Measurements from ENCODE around the gene CACNG4. TPM values are rescaled to one million over a fixed set of nuclear protein-coding genes. Genes with fewer than 3 reads are reported as not detected.

The CACNG4 gene
- total RNA-seq, 1 donor from 2014 or later, result 5.1 TPM

GRCh38 chr17:67018471-67019434 lies 54.2 kb downstream of the CACNG4 start:
- TF ChIP-seq, protein P1, sequence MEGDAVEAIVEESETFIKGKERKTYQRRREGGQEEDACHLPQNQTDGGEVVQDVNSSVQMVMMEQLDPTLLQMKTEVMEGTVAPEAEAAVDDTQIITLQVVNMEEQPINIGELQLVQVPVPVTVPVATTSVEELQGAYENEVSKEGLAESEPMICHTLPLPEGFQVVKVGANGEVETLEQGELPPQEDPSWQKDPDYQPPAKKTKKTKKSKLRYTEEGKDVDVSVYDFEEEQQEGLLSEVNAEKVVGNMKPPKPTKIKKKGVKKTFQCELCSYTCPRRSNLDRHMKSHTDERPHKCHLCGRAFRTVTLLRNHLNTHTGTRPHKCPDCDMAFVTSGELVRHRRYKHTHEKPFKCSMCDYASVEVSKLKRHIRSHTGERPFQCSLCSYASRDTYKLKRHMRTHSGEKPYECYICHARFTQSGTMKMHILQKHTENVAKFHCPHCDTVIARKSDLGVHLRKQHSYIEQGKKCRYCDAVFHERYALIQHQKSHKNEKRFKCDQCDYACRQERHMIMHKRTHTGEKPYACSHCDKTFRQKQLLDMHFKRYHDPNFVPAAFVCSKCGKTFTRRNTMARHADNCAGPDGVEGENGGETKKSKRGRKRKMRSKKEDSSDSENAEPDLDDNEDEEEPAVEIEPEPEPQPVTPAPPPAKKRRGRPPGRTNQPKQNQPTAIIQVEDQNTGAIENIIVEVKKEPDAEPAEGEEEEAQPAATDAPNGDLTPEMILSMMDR (IDR thresholded peaks at IDR 0.05), result no peak
- Histone ChIP-seq H3K27me3 (ENCODE audit: low read depth) (no peaks in the 10 kb centered on the region), H3K4me1 (no peaks in the 10 kb centered on the region), H3K4me3 (no peak overlapping the region), H3K9me3 (no peaks in the 10 kb centered on the region), H3K36me3 (no peaks in the 10 kb centered on the region), H3K27ac (no peak overlapping the region)
- DNase-seq (no peak), ATAC-seq (no peak)
- intact Hi-C loops (cut with DNase I), result no loop called here

DNA sequence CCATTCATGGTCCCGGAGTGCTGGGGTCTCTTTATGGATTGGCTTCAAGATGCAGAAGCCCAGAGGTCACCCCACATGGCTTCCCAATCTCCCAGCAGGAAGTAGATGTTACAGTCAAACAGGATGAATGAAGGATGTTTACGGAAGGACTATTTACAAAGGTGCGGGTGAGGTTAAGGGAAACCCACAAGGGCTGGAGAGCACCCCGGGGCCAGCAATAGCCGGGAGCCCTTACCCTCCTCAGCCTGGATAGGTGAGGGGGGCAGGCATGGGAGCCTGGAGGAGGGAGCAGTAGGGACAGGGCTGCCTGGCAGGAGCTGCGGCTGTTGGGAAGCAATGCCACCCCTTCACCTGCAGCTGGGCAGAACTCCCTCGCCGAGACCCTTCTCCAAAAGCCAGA lies 55.3 kb downstream of the CACNG4 start:
- TF ChIP-seq, protein P1 (IDR thresholded peaks at IDR 0.05), result no peak
- no peak for ATAC-seq
- no peak for DNase-seq
- Histone ChIP-seq H3K4me1 (no peaks in the 10 kb centered on the region), H3K9me3 (no peaks in the 10 kb centered on the region), H3K36me3 (no peaks in the 10 kb centered on the region), H3K27me3 (ENCODE audit: low read depth) (no peaks in the 10 kb centered on the region), H3K27ac (no peak overlapping the region), H3K4me3 (no peak overlapping the region)
- intact Hi-C loops (cut with DNase I), result no loop called here

- no peaks in the 10 kb centered on the region for H3K27me3 ChIP-seq (ENCODE audit: low read depth)
- DNase-seq, result no peak
- no peak overlapping the region for H3K4me3 ChIP-seq
- H3K9me3 ChIP-seq, result no peaks in the 10 kb centered on the region
- no peaks in the 10 kb centered on the region for H3K4me1 ChIP-seq
- no peak for ATAC-seq
- H3K27ac ChIP-seq, result no peak overlapping the region
- intact Hi-C loops (cut with DNase I), result no loop called here
- TF ChIP-seq, protein P1 (IDR thresholded peaks at IDR 0.05), result no peak
- H3K36me3 ChIP-seq, result no peaks in the 10 kb centered on the region
These were observed 55.8 kb downstream of the CACNG4 start for GRCh38 chr17:67020293-67020766.

GRCh38 chr17:67021196-67021595 lies 56.7 kb downstream of the CACNG4 start:
- intact Hi-C loops (cut with DNase I), result no loop called here
- no peak overlapping the region for H3K27ac ChIP-seq
- DNase-seq (no peak), ATAC-seq (no peak)
- TF ChIP-seq, protein P1 (IDR thresholded peaks at IDR 0.05), result no peak
- no peaks in the 10 kb centered on the region for H3K9me3 ChIP-seq
- no peak overlapping the region for H3K4me3 ChIP-seq
- H3K27me3 ChIP-seq (ENCODE audit: low read depth), result no peaks in the 10 kb centered on the region
- no peaks in the 10 kb centered on the region for H3K36me3 ChIP-seq
- H3K4me1 ChIP-seq, result no peaks in the 10 kb centered on the region

- Histone ChIP-seq H3K4me3 (no peak overlapping the region), H3K27me3 (ENCODE audit: low read depth) (no peaks in the 10 kb centered on the region), H3K36me3 (no peaks in the 10 kb centered on the region), H3K4me1 (no peaks in the 10 kb centered on the region), H3K27ac (no peak overlapping the region), H3K9me3 (no peaks in the 10 kb centered on the region)
- ATAC-seq (no peak), DNase-seq (no peak)
- TF ChIP-seq, protein P1 (IDR thresholded peaks at IDR 0.05), result no peak
- intact Hi-C loops (cut with DNase I), result no loop called here
These were observed 57.4 kb downstream of the CACNG4 start for GRCh38 chr17:67021743-67022450.
